ENCODE measurements around the gene ARL2. TPM values are rescaled to one million over a fixed set of nuclear protein-coding genes. Genes with fewer than 3 reads are reported as not detected.
"Not testable (repeated sequence)": the region's sequence is repeated elsewhere in the genome, so short reads cannot be mapped to it uniquely, and the experiment has no call there.

The ARL2 gene
- total RNA-seq, 1 donor from 2014 or later = 47.6 TPM

DNA sequence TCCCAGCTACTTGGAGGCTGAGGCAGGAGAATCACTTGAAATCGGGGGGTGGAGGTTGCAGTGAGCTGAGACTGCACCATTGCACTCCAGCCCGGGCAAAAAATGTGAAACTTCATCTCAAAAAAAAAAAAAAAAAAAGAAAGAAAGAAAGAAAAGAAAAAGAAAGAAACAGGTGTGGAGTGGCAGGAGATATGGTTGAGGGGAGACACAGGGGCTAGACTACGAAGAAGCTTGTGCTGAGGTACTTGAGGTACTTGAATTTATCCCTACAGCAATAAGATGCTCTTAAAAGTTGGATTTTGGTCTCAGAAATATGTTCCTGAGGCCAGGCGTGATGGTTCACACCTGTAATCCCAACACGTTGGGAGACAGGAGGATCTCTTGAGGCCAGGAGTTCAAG, 39.8 kb upstream of the ARL2 start:
- H2AFZ ChIP-seq (ENCODE audit: low read depth, low read length) = no peak overlapping the region
- no peaks in the 10 kb centered on the region for H3K9me3 Mint-ChIP-seq (ENCODE audit: unreplicated experiment)

DNA sequence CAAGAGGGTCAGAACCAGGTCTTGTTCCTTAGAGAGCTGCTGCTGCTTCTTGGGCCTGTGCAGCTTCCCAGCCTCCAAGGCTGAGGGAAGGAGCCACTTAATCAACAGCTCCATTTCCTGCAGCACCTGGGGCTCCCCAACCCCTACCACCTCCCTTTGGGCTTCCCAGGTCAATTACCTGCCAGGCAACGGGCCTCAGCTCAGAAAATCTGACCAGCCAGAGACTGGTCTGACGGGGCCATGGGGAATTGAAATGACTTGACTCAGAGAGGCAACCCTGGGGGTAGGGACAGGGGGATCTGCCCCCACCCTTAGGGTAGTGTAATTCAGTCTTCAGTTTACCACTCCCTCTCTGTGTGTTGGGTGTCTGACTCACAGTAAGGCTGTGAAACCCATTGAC, 37.3 kb upstream of the ARL2 start:
- Histone ChIP-seq H3K9ac (ENCODE audit: low read length) (no peak overlapping the region), H3K36me3 (ENCODE audit: insufficient read depth, low read length) (no peaks in the 10 kb centered on the region), H2AFZ (ENCODE audit: low read depth, low read length) (no peak overlapping the region), H3K9me3 (ENCODE audit: insufficient read depth, low read depth, low read length) (no peaks in the 10 kb centered on the region), H4K20me1 (ENCODE audit: insufficient read depth, low read length) (no peaks in the 10 kb centered on the region), H3K27me3 (ENCODE audit: insufficient read depth, low read length) (peaks cover 5% of the 10 kb centered on the region), H3K4me2 (ENCODE audit: low read length) (no peak overlapping the region), H3K27ac (ENCODE audit: low read depth, low read length) (no peak overlapping the region), H3K4me3 (ENCODE audit: insufficient read depth, low read depth, low read length) (no peak overlapping the region), H3K4me1 (ENCODE audit: insufficient read depth, low read length) (peaks cover 3% of the 10 kb centered on the region), H3K79me2 (ENCODE audit: insufficient read depth, low read length) (no peaks in the 10 kb centered on the region)
- Mint-ChIP-seq H3K9me3 (ENCODE audit: unreplicated experiment) (peaks cover 1% of the 10 kb centered on the region), H3K4me3 (ENCODE audit: unreplicated experiment) (no peak overlapping the region), H3K27ac (ENCODE audit: unreplicated experiment) (no peak overlapping the region), H3K4me1 (ENCODE audit: low read depth, unreplicated experiment) (no peaks in the 10 kb centered on the region), H3K36me3 (ENCODE audit: low read depth, unreplicated experiment) (no peaks in the 10 kb centered on the region), H3K27me3 (ENCODE audit: low read depth, unreplicated experiment) (peaks cover 8% of the 10 kb centered on the region)
- DNase-seq (ENCODE audit: low read depth) (no peak), FAIRE-seq (no peak)
- TF ChIP-seq, protein P1, sequence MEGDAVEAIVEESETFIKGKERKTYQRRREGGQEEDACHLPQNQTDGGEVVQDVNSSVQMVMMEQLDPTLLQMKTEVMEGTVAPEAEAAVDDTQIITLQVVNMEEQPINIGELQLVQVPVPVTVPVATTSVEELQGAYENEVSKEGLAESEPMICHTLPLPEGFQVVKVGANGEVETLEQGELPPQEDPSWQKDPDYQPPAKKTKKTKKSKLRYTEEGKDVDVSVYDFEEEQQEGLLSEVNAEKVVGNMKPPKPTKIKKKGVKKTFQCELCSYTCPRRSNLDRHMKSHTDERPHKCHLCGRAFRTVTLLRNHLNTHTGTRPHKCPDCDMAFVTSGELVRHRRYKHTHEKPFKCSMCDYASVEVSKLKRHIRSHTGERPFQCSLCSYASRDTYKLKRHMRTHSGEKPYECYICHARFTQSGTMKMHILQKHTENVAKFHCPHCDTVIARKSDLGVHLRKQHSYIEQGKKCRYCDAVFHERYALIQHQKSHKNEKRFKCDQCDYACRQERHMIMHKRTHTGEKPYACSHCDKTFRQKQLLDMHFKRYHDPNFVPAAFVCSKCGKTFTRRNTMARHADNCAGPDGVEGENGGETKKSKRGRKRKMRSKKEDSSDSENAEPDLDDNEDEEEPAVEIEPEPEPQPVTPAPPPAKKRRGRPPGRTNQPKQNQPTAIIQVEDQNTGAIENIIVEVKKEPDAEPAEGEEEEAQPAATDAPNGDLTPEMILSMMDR (IDR thresholded peaks at IDR 0.05; ENCODE audit: insufficient read depth, low read depth, low read length) = no peak
- TF ChIP-seq EZH2 (IDR thresholded peaks at IDR 0.05; ENCODE audit: insufficient read depth, low read length) = no peak

More for the DNA sequence above, 39.8 kb upstream of the ARL2 start:
- Mint-ChIP-seq H3K36me3 (ENCODE audit: low read depth, unreplicated experiment) (no peaks in the 10 kb centered on the region), H3K27ac (ENCODE audit: unreplicated experiment) (no peak overlapping the region), H3K4me3 (ENCODE audit: unreplicated experiment) (no peak overlapping the region), H3K4me1 (ENCODE audit: low read depth, unreplicated experiment) (no peaks in the 10 kb centered on the region), H3K27me3 (ENCODE audit: low read depth, unreplicated experiment) (peaks cover 3% of the 10 kb centered on the region)
- Histone ChIP-seq H3K9ac (ENCODE audit: low read length) (no peak overlapping the region), H3K9me3 (ENCODE audit: insufficient read depth, low read depth, low read length) (no peaks in the 10 kb centered on the region), H3K27ac (ENCODE audit: low read depth, low read length) (no peak overlapping the region), H3K27me3 (ENCODE audit: insufficient read depth, low read length) (no peaks in the 10 kb centered on the region), H3K4me2 (ENCODE audit: low read length) (no peak overlapping the region), H3K4me1 (ENCODE audit: insufficient read depth, low read length) (peaks cover 7% of the 10 kb centered on the region), H4K20me1 (ENCODE audit: insufficient read depth, low read length) (no peaks in the 10 kb centered on the region), H3K36me3 (ENCODE audit: insufficient read depth, low read length) (no peaks in the 10 kb centered on the region), H3K4me3 (ENCODE audit: insufficient read depth, low read depth, low read length) (no peak overlapping the region), H3K79me2 (ENCODE audit: insufficient read depth, low read length) (no peaks in the 10 kb centered on the region)
- TF ChIP-seq, protein P1 (IDR thresholded peaks at IDR 0.05; ENCODE audit: insufficient read depth, low read depth, low read length) = no peak
- TF ChIP-seq EZH2 (IDR thresholded peaks at IDR 0.05; ENCODE audit: insufficient read depth, low read length) = no peak
- FAIRE-seq (no peak), DNase-seq (ENCODE audit: low read depth) (no peak)

DNA sequence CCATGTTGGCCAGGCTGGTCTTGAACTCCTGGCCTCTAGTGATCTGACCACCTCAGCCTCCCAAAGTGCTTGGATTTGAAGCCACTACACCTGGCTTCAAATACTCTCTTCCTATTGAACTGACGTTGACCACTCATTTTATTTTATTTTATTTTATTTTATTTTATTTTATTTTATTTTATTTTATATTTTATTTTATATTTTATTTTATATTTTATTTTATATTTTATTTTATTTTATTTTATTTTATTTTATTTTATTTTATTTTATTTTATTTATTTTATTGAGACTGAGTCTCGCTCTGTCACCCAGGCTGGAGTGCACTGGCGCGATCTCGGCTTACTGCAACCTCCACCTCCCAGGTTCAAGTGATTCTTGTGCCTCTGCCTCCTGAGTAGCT, 30.6 kb upstream of the ARL2 start:
- not testable (repeated sequence) for H3K4me1 Mint-ChIP-seq (ENCODE audit: low read depth, unreplicated experiment); H3K4me2 ChIP-seq (ENCODE audit: low read length); DNase-seq (ENCODE audit: low read depth)

More for the DNA sequence above, 30.6 kb upstream of the ARL2 start:
- H3K9ac ChIP-seq (ENCODE audit: low read length); H3K9me3 ChIP-seq (ENCODE audit: insufficient read depth, low read depth, low read length); H3K4me1 ChIP-seq (ENCODE audit: insufficient read depth, low read length); H3K27ac ChIP-seq (ENCODE audit: low read depth, low read length); H3K79me2 ChIP-seq (ENCODE audit: insufficient read depth, low read length); H4K20me1 ChIP-seq (ENCODE audit: insufficient read depth, low read length); H3K36me3 Mint-ChIP-seq (ENCODE audit: low read depth, unreplicated experiment); H3K36me3 ChIP-seq (ENCODE audit: insufficient read depth, low read length); H3K4me3 Mint-ChIP-seq (ENCODE audit: unreplicated experiment); H3K27me3 ChIP-seq (ENCODE audit: insufficient read depth, low read length); H3K27ac Mint-ChIP-seq (ENCODE audit: unreplicated experiment); H2AFZ ChIP-seq (ENCODE audit: low read depth, low read length); H3K4me3 ChIP-seq (ENCODE audit: insufficient read depth, low read depth, low read length); FAIRE-seq; H3K9me3 Mint-ChIP-seq (ENCODE audit: unreplicated experiment): not testable (repeated sequence)
- peaks cover 12% of the 10 kb centered on the region for H3K27me3 Mint-ChIP-seq (ENCODE audit: low read depth, unreplicated experiment)

Measured in astrocyte (in vitro differentiated cells and primary cell).